HepG2 (cell line): ENCODE measurements around the gene PIGBOS1. TPM values are rescaled to one million over a fixed set of nuclear protein-coding genes. Genes with fewer than 3 reads are reported as not detected.
A peak's percentile ranks its signal among the peaks of the same experiment; 100 is the strongest.

Experiments
- CHD2 ChIP-seq: IDR thresholded peaks from 2 replicates; pipeline ENCODE4 v1.6.1; 2011; ENCODE audit warnings: low read depth, low read length, improper control_type of control experiment
- FOXK2 ChIP-seq: fragments of 450-650 bp; IDR thresholded peaks from 2 replicates; pipeline ENCODE4 v1.6.1; 2016
- HNF4A ChIP-seq: sonication (generic); formaldehyde crosslinking; IDR thresholded peaks from 2 replicates; pipeline ENCODE4 v1.4.0; 2020; ENCODE audit warnings: missing genetic modification reagents
- POGK ChIP-seq: sonication (generic); formaldehyde crosslinking; conservative IDR thresholded peaks from 2 replicates; pipeline ENCODE4 v1.8.0; 2022; ENCODE audit warnings: mild to moderate bottlenecking, moderate library complexity, missing genetic modification reagents
- POLR2AphosphoS5 ChIP-seq: IDR thresholded peaks from 2 replicates; pipeline ENCODE4 v1.6.1; 2012; ENCODE audit warnings: low read depth, low read length
- PPARG ChIP-seq: conservative IDR thresholded peaks from 2 replicates; pipeline ENCODE4 v1.6.1; 2016; ENCODE audit warnings: missing biosample characterization, missing genetic modification reagents
- RARG ChIP-seq: sonication (generic); formaldehyde crosslinking; IDR thresholded peaks from 2 replicates; pipeline ENCODE4 v1.4.0; 2020; ENCODE audit warnings: low read depth, mild to moderate bottlenecking, missing genetic modification reagents
- SKIL ChIP-seq: sonication (generic); formaldehyde crosslinking; IDR thresholded peaks from 2 replicates; pipeline ENCODE4 v1.8.0; 2022; ENCODE audit warnings: missing genetic modification reagents, mild to moderate bottlenecking, moderate library complexity, borderline replicate concordance
- TBX2 ChIP-seq: sonication (generic); formaldehyde crosslinking; IDR thresholded peaks from 2 replicates; pipeline ENCODE4 v1.5.0; 2020; ENCODE audit warnings: missing genetic modification reagents, mild to moderate bottlenecking, borderline replicate concordance
- THAP9 ChIP-seq: sonication (generic); formaldehyde crosslinking; IDR thresholded peaks from 2 replicates; pipeline ENCODE4; 2020; ENCODE audit warnings: missing genetic modification reagents, mild to moderate bottlenecking, borderline replicate concordance
- ZBTB49 ChIP-seq: sonication (generic); formaldehyde crosslinking; IDR thresholded peaks from 2 replicates; pipeline ENCODE4 v1.4.0; 2020; ENCODE audit warnings: missing genetic modification reagents, borderline replicate concordance
- ZNF3 ChIP-seq: IDR thresholded peaks from 2 replicates; pipeline ENCODE4 v1.7.0; 2017; ENCODE audit warnings: inconsistent platforms
- ZNF350 ChIP-seq: sonication (generic); formaldehyde crosslinking; IDR thresholded peaks from 2 replicates; pipeline ENCODE4 v1.4.0; 2020; ENCODE audit warnings: mild to moderate bottlenecking, low read depth, missing genetic modification reagents, borderline replicate concordance
- ZNF660 ChIP-seq: sonication (generic); formaldehyde crosslinking; IDR thresholded peaks from 2 replicates; pipeline ENCODE4 v1.5.1; 2020; ENCODE audit warnings: mild to moderate bottlenecking, low read depth, missing genetic modification reagents, borderline replicate concordance
- ZNF784 ChIP-seq: sonication (generic); formaldehyde crosslinking; IDR thresholded peaks from 2 replicates; pipeline ENCODE4 v1.5.1; 2020; ENCODE audit warnings: missing genetic modification reagents, mild to moderate bottlenecking, borderline replicate concordance
- ZNF792 ChIP-seq: IDR thresholded peaks from 2 replicates; pipeline ENCODE4 v1.6.1; 2016
- ZNF800 ChIP-seq: sonication (generic); formaldehyde crosslinking; IDR thresholded peaks from 2 replicates; pipeline ENCODE4 v1.4.0; 2020; ENCODE audit warnings: missing genetic modification reagents
- polyA plus RNA-seq, 8 experiments: library from polyadenylated mRNA; depleted of rRNA in 3 of 8; stranded (reverse) in 7 of 8; unstranded in 1 of 8; fragments of >200 nt; fragmentation: Illumina TruSeq in 4 of 8; extraction: Trizol in 4 of 8; gene quantifications; 2 replicates each; pipeline versions ENCODE4 v1.2.1 to v1.2.3, GENCODE V29; 2011 to 2016; ENCODE audit warnings: low read depth in 4 of 8, missing spikeins in 1 of 8, mixed read lengths in 1 of 8; ENCODE audit not compliant: insufficient read depth in 1 of 8
- total RNA-seq, 5 experiments: library from RNA; depleted of rRNA; stranded (reverse); fragments of >200 nt; fragmentation: Illumina TruSeq; extraction: Trizol; gene quantifications; 2 replicates each; pipeline ENCODE4 v1.2.3, GENCODE V29; 2016; ENCODE audit warnings: low read depth in 1 of 5

Gene PIGBOS1
- total and polyA plus RNA-seq, 2 of the 13 experiments (the other 11 are each of a cell fraction or from before 2014, with no cell fraction given), result 14.8 to 22.1 TPM

- TF ChIP-seq ZBTB49 (CRISPR knock-in tag) (no peak), SKIL (no peak), POGK (CRISPR knock-in tag) (0 out of 2 replicates have a peak, but pooled peaks have one; percentile 9), RARG (CRISPR knock-in tag) (no peak), PPARG (CRISPR knock-in tag) (peak; percentile 35; the same call in 1 of the 2 replicates), ZNF784 (CRISPR knock-in tag) (no peak), THAP9 (CRISPR knock-in tag) (no peak), ZNF792 (no peak; the same call in 1 of the 2 replicates), ZNF3 (CRISPR knock-in tag) (no peak), TBX2 (CRISPR knock-in tag) (0 out of 2 replicates have a peak, but pooled peaks have one; percentile 7), ZNF350 (CRISPR knock-in tag) (0 out of 2 replicates have a peak, but pooled peaks have one; percentile 24), POLR2AphosphoS5 (no peak), ZNF800 (CRISPR knock-in tag) (no peak; the same call in 1 of the 2 replicates), HNF4A (CRISPR knock-in tag) (no peak), ZNF660 (CRISPR knock-in tag) (no peak), CHD2 (no peak), FOXK2 (no peak)
Measured at GRCh38 chr15:55290528-55291057, 28.3 kb downstream of the PIGBOS1 start (continued).
